Amniotic epithelial cell (primary cell): ENCODE results near the gene LUC7L2.
"Not testable (repeated sequence)": the region's sequence is repeated elsewhere in the genome, so short reads cannot be mapped to it uniquely, and the experiment has no call there.

Source experiments
- DNase-seq: peaks from one replicate; pipeline ENCODE4 v3.0.0-alpha.2; 2010; ENCODE audit warnings: low read depth

LUC7L2 gene

GRCh38 chr7:139355320-139355719, 4.4 kb upstream of the LUC7L2 start:
- DNase-seq: peak; percentile 77

- DNase-seq: not testable (repeated sequence)
Observed at GRCh38 chr7:139357729-139358506, 1.8 kb upstream of the LUC7L2 start.

GRCh38 chr7:139358541-139359365, 941 bp upstream of the LUC7L2 start:
- DNase-seq: peak; percentile 33

- DNase-seq: peak; percentile 87
Observed at GRCh38 chr7:139360210-139360947, 685 bp downstream of the LUC7L2 start.

GRCh38 chr7:139360948-139361307, 1.2 kb downstream of the LUC7L2 start:
- DNase-seq: no peak

GRCh38 chr7:139361523-139361922, 1.8 kb downstream of the LUC7L2 start:
- DNase-seq: no peak

GRCh38 chr7:139362302-139362701, 2.6 kb downstream of the LUC7L2 start:
- DNase-seq: no peak

- DNase-seq: no peak
Observed at GRCh38 chr7:139362981-139363380, 3.3 kb downstream of the LUC7L2 start.

GRCh38 chr7:139365336-139365735, 5.6 kb downstream of the LUC7L2 start:
- DNase-seq: no peak

- no peak for DNase-seq
Observed at GRCh38 chr7:139366400-139366799, 6.7 kb downstream of the LUC7L2 start.

GRCh38 chr7:139367438-139368155, 7.9 kb downstream of the LUC7L2 start:
- no peak for DNase-seq

- DNase-seq: no peak
Observed at GRCh38 chr7:139370301-139370942, 10.7 kb downstream of the LUC7L2 start.

GRCh38 chr7:139370943-139371313, 11.2 kb downstream of the LUC7L2 start:
- no peak for DNase-seq

GRCh38 chr7:139374246-139374645, 14.6 kb downstream of the LUC7L2 start:
- DNase-seq: no peak

GRCh38 chr7:139382439-139382838, 22.7 kb downstream of the LUC7L2 start:
- DNase-seq: no peak

- DNase-seq: no peak
Observed at GRCh38 chr7:139384611-139385010, 24.9 kb downstream of the LUC7L2 start.

GRCh38 chr7:139387594-139387993, 27.9 kb downstream of the LUC7L2 start:
- no peak for DNase-seq

GRCh38 chr7:139389091-139389490, 29.4 kb downstream of the LUC7L2 start:
- DNase-seq: no peak

- DNase-seq: no peak
Observed at GRCh38 chr7:139389774-139390173, 30.1 kb downstream of the LUC7L2 start.

GRCh38 chr7:139393621-139394211, 34.0 kb downstream of the LUC7L2 start:
- DNase-seq: no peak

- DNase-seq: no peak
Observed at GRCh38 chr7:139394540-139394939, 34.8 kb downstream of the LUC7L2 start.
